Activated gamma-delta T cell treated with anti-CD3 and anti-CD28 coated beads, Interleukin-2, amount 50 U/mL, for 16 hours (primary cell): Measurements from ENCODE around the gene NPHP3.
"Not testable (repeated sequence)": the region's sequence is repeated elsewhere in the genome, so short reads cannot be mapped to it uniquely, and the experiment has no call there.

Experiments
- DNase-seq: peaks from one replicate; pipeline ENCODE4 v3.0.0-alpha.2; 2020; ENCODE audit warnings: low read depth

The NPHP3 gene

DNA sequence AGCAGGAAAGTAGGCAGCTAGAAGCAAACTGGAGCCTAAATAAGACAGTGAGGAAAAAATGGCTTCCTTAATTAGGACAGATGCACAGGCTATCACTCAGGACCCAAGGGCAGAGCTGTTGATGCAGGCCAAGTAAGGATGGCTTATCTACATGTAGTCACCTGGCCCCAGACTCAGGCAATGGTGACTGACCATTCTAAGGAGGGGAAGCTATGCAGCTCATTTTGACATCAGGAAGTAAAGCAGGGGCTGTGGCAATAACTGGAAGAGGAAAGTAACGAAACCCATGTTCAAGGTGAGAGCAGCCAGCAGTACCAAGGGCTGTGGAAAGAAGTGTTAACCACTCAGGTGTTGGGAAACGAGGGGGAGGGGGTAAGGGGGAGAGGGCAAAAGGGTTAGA is 78.8 kb downstream of the NPHP3 start:
- no peak for DNase-seq

DNA sequence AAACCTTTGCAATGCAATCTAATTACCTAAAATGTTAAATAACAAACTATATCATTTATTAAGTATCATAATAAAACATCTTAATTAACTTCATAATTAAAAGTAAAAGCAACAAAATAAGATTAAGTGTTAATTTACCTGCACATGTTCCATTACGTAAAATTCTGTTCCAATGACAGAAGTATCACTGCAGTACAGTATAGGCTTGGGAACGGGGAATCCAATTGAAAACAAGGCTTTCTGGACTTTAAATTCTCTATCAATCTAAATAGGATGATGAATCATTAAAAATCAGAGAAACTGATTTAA is 79.7 kb downstream of the NPHP3 start:
- DNase-seq, result no peak

DNA sequence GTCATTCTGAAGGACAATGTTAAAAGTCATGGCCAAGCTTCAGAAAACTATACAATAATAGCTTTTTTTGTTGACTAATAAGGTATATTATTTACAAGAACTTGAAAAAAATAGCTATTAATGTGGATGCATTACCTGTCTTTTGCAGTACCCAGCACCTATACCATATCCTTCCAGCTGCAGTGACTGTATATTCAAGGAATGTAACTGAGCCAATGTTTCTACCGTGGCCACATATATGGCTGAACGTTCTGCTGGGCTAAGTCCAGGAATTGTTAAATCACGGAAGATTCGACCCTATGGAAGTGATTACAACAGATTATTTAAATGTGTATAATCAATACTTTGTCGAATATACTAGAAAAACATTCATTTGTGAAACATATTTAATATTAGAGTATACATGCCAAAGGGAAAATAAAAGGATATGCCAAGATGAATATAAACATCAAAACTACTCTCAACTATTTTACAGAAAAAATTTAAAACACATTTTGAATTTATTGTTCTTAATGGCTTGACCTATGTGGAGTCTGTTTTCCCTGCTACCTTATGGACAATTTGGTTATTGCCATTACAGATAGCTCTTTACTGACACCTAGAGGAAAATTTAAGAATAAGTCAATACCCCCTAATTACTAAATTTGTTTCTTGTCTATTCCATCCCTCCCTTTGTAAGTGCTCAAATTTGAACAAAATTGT is 80.2 kb downstream of the NPHP3 start:
- no peak for DNase-seq

DNA sequence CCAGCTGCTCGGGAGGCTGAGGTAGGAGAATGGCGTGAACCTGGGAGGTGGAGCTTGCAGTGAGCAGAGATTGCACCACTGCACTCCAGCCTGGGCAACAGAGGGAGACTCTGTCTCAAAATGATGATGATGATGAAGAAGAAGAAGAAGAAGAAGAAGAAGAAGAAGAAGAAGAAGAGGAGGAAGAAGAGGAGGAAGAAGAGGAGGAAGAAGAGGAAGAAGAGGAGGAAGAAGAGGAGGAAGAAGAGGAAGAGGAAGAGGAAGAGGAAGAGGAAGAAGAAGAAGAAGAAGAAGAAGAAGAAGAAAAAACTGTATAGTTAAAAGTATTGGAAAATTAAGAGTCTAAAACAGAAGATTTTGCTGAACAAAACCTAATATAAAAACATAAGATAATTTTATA is 80.8 kb downstream of the NPHP3 start:
- not testable (repeated sequence) for DNase-seq

GRCh38 chr3:132638706-132639105 is 83.5 kb downstream of the NPHP3 start:
- DNase-seq, result no peak

DNA sequence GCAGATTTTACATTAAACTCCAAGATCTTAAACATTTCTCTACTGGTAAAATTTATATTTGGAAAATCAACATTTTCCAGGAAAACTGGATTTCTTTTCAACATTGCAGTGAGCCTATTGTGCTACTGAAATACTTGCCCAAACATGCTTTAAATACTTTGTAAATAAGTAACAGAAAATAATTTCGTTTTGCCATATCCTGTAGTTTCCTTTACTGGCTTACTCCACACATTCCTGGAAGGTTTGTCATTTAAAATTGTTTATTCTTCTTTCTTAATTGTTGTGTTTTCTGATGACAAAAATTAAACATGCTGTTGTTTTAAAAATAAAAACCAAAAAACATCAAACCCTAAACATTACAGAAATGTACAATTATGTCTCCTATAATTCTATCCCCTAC is 84.6 kb downstream of the NPHP3 start:
- DNase-seq, result no peak

GRCh38 chr3:132635052-132635451 is 87.2 kb downstream of the NPHP3 start:
- DNase-seq, result no peak
